Posterior vena cava (tissue), 2 donors: ENCODE measurements around the gene DHTKD1. TPM values are rescaled to one million over a fixed set of nuclear protein-coding genes. Genes with fewer than 3 reads are reported as not detected.

ENCODE experiments used
- microRNA-seq, 2 donors: library from miRNA; unstranded; fragments of <30 nt; microRNA quantifications; one replicate each; pipeline ENCODE4 v1.2.0, GENCODE V29; 2020 to 2021; ENCODE audit warnings: borderline microRNAs expressed in 2 of 2
- total RNA-seq, 2 donors: library from RNA; stranded (reverse); fragmentation: NEBNext Ultra II Directional; extraction: Animal tissue kit (Norgen Biotek cat#: 25700); gene quantifications; one replicate each; pipeline ENCODE4 v1.2.1, GENCODE V29; 2021
- donor health status: DM: yes; HTN: yes; CAD: no.
- donor health status: DM: yes; HTN: yes; CAD: no.

Gene DHTKD1
- total RNA-seq, 2 donors from 2014 or later = 11.0 to 12.5 TPM

Small RNA genes within 50 kb of the gene (microRNA-seq; reads per million reads assigned to microRNA genes)
- 0 reads per million in 2 donors for gene MIR548AK

Other genes with a start within 250 kb of the DHTKD1 start
- 1 to 10 TPM; 1.6 to 2.0 TPM for gene PROSER2, start 245.6 kb upstream of the DHTKD1 start, total RNA-seq
- 10 to 100 TPM; 15.3 to 19.5 TPM for gene UPF2, start 26.1 kb upstream of the DHTKD1 start, total RNA-seq
- 1 to 10 TPM; 5.9 to 7.4 TPM for gene SEC61A2, start 60.7 kb downstream of the DHTKD1 start, total RNA-seq
- gene NUDT5, start 126.9 kb downstream of the DHTKD1 start, total RNA-seq = 10 to 100 TPM; 22.4 to 25.2 TPM
- gene CDC123, start 127.2 kb downstream of the DHTKD1 start, total RNA-seq = 10 to 100 TPM; 48.5 to 52.7 TPM